Esophagus squamous epithelium (tissue), 5 donors: Measurements from ENCODE around the gene TGFBR3L. TPM values are rescaled to one million over a fixed set of nuclear protein-coding genes. Genes with fewer than 3 reads are reported as not detected.

ENCODE experiments used
- DNase-seq: peaks from one replicate; lab custom pipeline; 2025; lab: John Stamatoyannopoulos, UW
- H3K27ac ChIP-seq, 4 donors: fragments of 200-600 bp; sonication (generic); one replicate each; pipeline ENCODE4 v1.5.1; 2016 to 2019; ENCODE audit warnings: mild to moderate bottlenecking in 1 of 4
- H3K27me3 ChIP-seq, 4 donors: fragments of 200-600 bp; sonication (generic); 1 replicate in 3 of 4; 2 replicates in 1 of 4; pipeline versions ENCODE4 v1.5.1 to v1.6.0; 2017 to 2021; ENCODE audit warnings: antibody characterized with exemption in 1 of 4
- H3K36me3 ChIP-seq, 3 donors: fragments of 200-600 bp; sonication (generic); one replicate each; pipeline ENCODE4 v1.5.1; 2016 to 2019
- H3K4me1 ChIP-seq, 3 donors: fragments of 200-600 bp; sonication (generic); one replicate each; pipeline ENCODE4 v1.5.1; 2017 to 2019
- H3K4me3 ChIP-seq, 4 donors: fragments of 200-600 bp; sonication (generic); 1 replicate in 3 of 4; 2 replicates in 1 of 4; pipeline ENCODE4 v1.5.1; 2016 to 2019; ENCODE audit warnings: mild to moderate bottlenecking in 2 of 4, moderate library complexity in 1 of 4
- H3K9me3 ChIP-seq, 3 donors: fragments of 200-600 bp; sonication (generic); one replicate each; pipeline ENCODE4 v1.5.1; 2016 to 2019
- POLR2A ChIP-seq, 4 donors: fragments of 450-650 bp; IDR thresholded peaks; one replicate each; pipeline ENCODE4 v1.6.1; 2017; ENCODE audit warnings: antibody characterized with exemption in 4 of 4, mild to moderate bottlenecking in 4 of 4, moderate library complexity in 3 of 4
- WGBS, 2 donors: methylation state at CpG; one replicate each; pipeline ENCODE4 v1.1.5; 2018; 5-methylcytosine and 5-hydroxymethylcytosine counted together
- intact Hi-C: fragments of 100-400 bp; cut with DNase I; formaldehyde crosslinking; loops from one replicate; pipeline ENCODE4 v1.15.0; 2022
- total RNA-seq, 4 donors: library from RNA; depleted of rRNA; stranded (reverse); fragments of >200 nt; gene quantifications; one replicate each; pipeline ENCODE4 v1.1.0, GENCODE V29; 2016
- TF ChIP-seq, protein P1 (sequence below), 6 experiments: fragments of 450-650 bp in 4 of 6; fragments of 200-600 bp in 2 of 6; sonication (generic) in 2 of 6; IDR thresholded peaks; one replicate each; pipeline ENCODE4 v1.5.1; 2016 to 2019; ENCODE audit warnings: antibody characterized with exemption in 6 of 6, mild to moderate bottlenecking in 4 of 6, moderate library complexity in 4 of 6
- donor health status: DM: yes; HTN: yes; CAD: no.

The TGFBR3L gene
- total RNA-seq, 4 donors from 2014 or later = not detected

DNA sequence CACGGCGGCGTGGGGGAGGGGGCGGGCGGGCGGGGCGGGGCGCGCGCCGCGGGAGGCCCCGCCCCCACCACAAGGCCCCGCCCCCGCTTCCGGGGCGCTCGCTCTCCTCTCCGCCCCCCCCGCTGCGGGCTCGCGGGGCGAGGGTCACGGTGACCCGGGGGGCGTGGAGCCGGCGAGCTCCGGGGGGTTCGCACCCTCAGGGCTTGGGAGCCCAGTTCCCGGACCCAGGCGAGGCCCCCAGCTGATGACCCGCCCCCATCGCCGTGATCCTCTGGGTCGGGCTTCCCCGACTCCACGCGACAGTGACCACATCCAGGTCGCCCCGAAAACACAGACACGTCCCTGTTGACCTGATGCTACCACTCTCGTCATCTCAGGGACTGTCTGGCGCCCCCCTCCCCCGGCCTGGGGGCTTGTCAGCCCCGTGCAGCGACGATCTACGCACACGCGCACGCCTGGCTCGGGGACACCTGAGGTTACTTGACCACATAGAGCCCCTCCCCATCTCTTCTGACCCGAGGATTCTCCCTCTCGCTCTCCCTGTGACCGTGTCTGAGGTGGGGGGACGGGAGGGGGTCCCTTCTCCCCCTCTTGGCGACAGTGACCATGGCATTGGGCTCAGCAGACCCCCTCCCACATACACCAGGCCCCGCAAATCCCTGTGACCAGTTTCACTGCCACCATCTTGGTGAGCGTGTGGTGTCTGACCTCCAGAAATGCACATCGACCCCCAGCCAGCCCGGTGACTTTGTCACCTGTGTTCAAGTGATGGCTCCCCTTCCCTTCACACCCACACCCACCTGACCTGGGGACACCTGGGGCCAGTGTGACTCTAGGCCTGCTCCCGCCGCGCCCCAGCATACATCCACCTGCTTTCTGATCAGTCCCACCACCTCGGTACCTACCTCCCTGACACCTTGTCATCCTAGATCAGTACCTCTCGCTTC is 10.3 kb upstream of the TGFBR3L start:
- TF ChIP-seq, protein P1, sequence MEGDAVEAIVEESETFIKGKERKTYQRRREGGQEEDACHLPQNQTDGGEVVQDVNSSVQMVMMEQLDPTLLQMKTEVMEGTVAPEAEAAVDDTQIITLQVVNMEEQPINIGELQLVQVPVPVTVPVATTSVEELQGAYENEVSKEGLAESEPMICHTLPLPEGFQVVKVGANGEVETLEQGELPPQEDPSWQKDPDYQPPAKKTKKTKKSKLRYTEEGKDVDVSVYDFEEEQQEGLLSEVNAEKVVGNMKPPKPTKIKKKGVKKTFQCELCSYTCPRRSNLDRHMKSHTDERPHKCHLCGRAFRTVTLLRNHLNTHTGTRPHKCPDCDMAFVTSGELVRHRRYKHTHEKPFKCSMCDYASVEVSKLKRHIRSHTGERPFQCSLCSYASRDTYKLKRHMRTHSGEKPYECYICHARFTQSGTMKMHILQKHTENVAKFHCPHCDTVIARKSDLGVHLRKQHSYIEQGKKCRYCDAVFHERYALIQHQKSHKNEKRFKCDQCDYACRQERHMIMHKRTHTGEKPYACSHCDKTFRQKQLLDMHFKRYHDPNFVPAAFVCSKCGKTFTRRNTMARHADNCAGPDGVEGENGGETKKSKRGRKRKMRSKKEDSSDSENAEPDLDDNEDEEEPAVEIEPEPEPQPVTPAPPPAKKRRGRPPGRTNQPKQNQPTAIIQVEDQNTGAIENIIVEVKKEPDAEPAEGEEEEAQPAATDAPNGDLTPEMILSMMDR (IDR thresholded peaks at IDR 0.05) = no peak
- no peak for TF ChIP-seq POLR2A (IDR thresholded peaks at IDR 0.05)
- no peak for DNase-seq
- Histone ChIP-seq H3K36me3 (peaks cover 0 to 34% (median 7%) of the 10 kb centered on the region in 3 donors), H3K27ac (peak overlapping the region; percentile 85 to 95 (median 92)), H3K27me3 (peaks cover 0 to 11% (median 0%) of the 10 kb centered on the region in 4 donors), H3K9me3 (no peaks in the 10 kb centered on the region), H3K4me3 (peak overlapping the region; percentile 66 to 99 (median 78)), H3K4me1 (peaks cover 28 to 89% (median 58%) of the 10 kb centered on the region in 3 donors)
- intact Hi-C loops = loop anchor here (10.0 kb wide), 1 partner anchor 50 kb away; no protein-coding TSS in a partner anchor
- WGBS, 2 donors = 26 to 28% methylated on average over 15 to 19 of the region's 68 CpGs

- intact Hi-C loops = loop anchor here (10.0 kb wide), 1 partner anchor 50 kb away; no protein-coding TSS in a partner anchor
- Histone ChIP-seq H3K4me3 (peak overlapping the region in 2 of 4 donors; percentile 82 to 99), H3K27ac (no peak overlapping the region), H3K9me3 (no peaks in the 10 kb centered on the region), H3K4me1 (peaks cover 28 to 83% (median 55%) of the 10 kb centered on the region in 3 donors), H3K36me3 (peaks cover 4 to 37% (median 14%) of the 10 kb centered on the region in 3 donors), H3K27me3 (peaks cover 0 to 4% (median 0%) of the 10 kb centered on the region in 4 donors)
- TF ChIP-seq, protein P1 (IDR thresholded peaks at IDR 0.05) = no peak
- TF ChIP-seq POLR2A (IDR thresholded peaks at IDR 0.05) = no peak
- no peak for DNase-seq
- WGBS, 2 donors = 66 to 74% methylated on average over 6 to 7 of the region's 10 CpGs
Measured at GRCh38 chr19:7905268-7905667, 9.4 kb upstream of the TGFBR3L start.

DNA sequence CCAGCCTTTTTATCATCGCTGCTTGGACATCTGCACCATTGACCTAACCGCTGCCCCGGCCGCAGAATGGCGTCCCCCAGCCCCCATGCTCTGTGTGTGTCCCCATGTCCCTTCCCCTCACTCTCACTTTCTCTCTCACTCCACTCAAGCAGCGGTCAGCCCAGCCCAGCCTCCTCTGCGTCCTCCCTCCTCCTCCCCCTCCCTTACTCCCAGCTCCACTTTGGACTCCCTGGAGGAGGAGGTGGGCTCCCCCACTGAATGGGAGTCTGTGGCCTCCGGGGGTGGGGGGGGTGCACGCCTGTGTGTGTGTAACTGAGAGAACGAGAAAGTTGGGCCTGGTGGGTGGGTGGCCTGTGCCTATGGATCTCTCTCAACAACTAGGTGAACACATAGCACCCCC is 8.8 kb upstream of the TGFBR3L start:
- no peak overlapping the region for H3K4me3 ChIP-seq
- TF ChIP-seq, protein P1 (IDR thresholded peaks at IDR 0.05) = no peak
- TF ChIP-seq POLR2A (IDR thresholded peaks at IDR 0.05) = no peak

GRCh38 chr19:7907122-7907521 is 7.5 kb upstream of the TGFBR3L start:
- Histone ChIP-seq H3K9me3 (no peaks in the 10 kb centered on the region), H3K27ac (no peak overlapping the region), H3K4me1 (peaks cover 22 to 64% (median 44%) of the 10 kb centered on the region in 3 donors), H3K36me3 (peaks cover 21 to 56% (median 32%) of the 10 kb centered on the region in 3 donors), H3K27me3 (no peaks in the 10 kb centered on the region), H3K4me3 (no peak overlapping the region)
- TF ChIP-seq, protein P1 (IDR thresholded peaks at IDR 0.05) = no peak
- no peak for TF ChIP-seq POLR2A (IDR thresholded peaks at IDR 0.05)
- WGBS, 2 donors = 51 to 60% methylated on average over 19 of the region's 19 CpGs
- intact Hi-C loops = loop anchor here (10.0 kb wide), 1 partner anchor 52 kb away; no protein-coding TSS in a partner anchor
- no peak for DNase-seq

More for the DNA sequence above, 8.8 kb upstream of the TGFBR3L start:
- Histone ChIP-seq H3K4me1 (peaks cover 28 to 77% (median 50%) of the 10 kb centered on the region in 3 donors), H3K9me3 (no peaks in the 10 kb centered on the region), H3K27ac (no peak overlapping the region), H3K36me3 (peaks cover 10 to 43% (median 20%) of the 10 kb centered on the region in 3 donors), H3K27me3 (no peaks in the 10 kb centered on the region)
- 86 to 91% methylated on average over 6 to 9 of the region's 10 CpGs for WGBS, 2 donors
- DNase-seq = no peak
- intact Hi-C loops = loop anchor here (10.0 kb wide), 1 partner anchor 51 kb away; no protein-coding TSS in a partner anchor
